ENCODE results near the gene RUSF1.
"Not testable (repeated sequence)": the region's sequence is repeated elsewhere in the genome, so short reads cannot be mapped to it uniquely, and the experiment has no call there.

Gene RUSF1

DNA sequence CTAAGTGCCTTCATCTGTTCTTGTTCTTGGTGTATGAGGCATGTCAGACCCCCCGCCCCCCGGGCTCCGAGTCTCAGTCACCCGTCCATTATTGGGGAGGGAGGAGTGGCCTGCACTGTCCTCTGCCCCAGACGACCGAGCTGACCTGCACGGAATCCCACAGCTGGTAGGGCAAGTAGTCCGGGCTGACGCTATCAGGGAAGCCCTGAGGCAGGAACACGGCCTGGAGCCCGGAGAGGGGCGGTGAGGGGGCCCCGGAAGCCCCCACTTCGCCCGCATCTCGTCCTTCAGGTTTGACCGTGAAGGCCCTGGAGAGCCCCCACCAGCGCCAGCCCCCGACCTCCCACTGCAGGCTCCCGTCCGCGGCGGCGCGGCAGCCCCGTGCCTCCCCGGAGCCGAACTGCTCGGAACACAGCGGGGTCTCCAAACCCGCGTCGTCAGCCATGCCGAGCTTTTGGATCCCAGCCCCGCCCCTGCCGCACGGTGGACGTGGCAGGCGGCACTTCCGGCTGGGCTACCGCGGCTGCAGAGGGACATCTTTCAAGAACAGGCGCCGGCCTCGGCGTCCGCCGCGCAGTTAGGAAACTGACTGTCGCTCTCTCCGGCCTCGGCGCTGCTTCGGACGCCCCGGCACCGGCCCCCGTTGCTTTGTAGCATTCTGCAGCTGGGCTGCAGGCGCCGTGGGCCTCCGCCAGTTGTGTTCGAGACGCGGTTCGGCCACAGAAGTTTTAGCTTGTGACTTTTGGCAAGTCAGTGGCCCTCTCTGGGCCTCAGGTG, at the start of gene RUSF1:
Gene RUSF1, minus strand, starts transcription at position 463 of the 777 bp plus-strand sequence. Its CDS starts 18 bp downstream, at position 445.
- DNase-seq: peak; percentile 94

DNA sequence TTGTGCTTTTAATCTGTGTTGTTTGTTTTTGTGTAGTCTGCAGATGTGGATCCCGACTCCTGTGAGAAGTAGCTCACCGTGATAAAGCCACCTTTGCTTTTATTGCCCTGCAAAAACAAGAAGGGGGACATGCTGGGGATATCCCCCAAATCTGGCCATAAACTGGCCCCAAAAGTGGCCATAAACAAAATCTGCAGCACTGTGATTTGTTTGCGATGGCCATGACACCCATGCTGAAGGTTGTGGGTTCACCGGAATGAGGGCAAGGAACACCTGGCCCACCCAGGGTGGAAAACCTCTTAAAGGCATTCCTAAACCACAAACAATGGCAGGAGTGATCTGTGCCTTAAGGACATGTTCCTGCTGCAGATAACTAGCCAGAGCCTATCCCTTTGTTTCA, 34.6 kb upstream of the RUSF1 start:
- no peak for DNase-seq

More for the DNA sequence above, at the start of gene RUSF1:
- TF ChIP-seq GATA1 (IDR thresholded peaks at IDR 0.05; ENCODE audit: low read depth, low read length): no peak
- TF ChIP-seq POLR2A (IDR thresholded peaks at IDR 0.05; ENCODE audit: low read length): peak; percentile 91

DNA sequence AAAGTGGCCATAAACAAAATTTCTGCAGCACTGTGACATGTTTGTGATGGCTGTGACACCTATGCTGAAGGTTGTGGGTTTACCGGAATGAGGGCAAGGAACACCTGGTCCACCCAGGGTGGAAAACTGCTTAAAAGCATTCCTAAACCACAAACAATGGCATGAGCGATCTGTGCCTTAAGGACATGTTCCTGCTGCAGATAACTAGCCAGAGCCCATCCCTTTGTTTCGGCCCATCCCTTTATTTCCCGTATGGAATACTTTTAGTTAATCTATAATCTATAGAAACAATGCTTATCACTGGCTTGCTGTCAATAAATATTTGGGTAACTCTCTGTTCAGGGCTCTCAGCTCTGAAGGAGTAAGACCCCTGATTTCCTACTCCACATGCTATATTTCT, 31.6 kb upstream of the RUSF1 start:
- DNase-seq: not testable (repeated sequence)

More for the DNA sequence above, 34.6 kb upstream of the RUSF1 start:
- TF ChIP-seq GATA1 (IDR thresholded peaks at IDR 0.05; ENCODE audit: low read depth, low read length): no peak
- no peak for TF ChIP-seq POLR2A (IDR thresholded peaks at IDR 0.05; ENCODE audit: low read length)

DNA sequence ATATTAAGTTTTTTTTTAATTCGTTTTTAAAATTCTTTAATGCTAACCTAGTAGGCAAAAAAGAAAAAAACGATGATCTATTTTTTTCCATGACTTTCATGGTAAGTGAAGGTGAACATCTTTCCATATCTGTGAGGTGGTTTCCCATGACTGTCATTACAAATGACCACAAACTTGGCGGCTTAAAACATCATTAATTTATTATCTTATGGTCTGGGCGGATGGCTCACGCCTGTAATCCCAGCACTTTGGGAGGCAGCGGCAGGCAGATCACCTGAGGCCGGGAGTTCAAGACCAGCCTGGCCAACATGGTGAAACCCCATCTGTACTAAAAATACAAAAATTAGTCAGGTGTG, 30.0 kb upstream of the RUSF1 start:
- not testable (repeated sequence) for DNase-seq

DNA sequence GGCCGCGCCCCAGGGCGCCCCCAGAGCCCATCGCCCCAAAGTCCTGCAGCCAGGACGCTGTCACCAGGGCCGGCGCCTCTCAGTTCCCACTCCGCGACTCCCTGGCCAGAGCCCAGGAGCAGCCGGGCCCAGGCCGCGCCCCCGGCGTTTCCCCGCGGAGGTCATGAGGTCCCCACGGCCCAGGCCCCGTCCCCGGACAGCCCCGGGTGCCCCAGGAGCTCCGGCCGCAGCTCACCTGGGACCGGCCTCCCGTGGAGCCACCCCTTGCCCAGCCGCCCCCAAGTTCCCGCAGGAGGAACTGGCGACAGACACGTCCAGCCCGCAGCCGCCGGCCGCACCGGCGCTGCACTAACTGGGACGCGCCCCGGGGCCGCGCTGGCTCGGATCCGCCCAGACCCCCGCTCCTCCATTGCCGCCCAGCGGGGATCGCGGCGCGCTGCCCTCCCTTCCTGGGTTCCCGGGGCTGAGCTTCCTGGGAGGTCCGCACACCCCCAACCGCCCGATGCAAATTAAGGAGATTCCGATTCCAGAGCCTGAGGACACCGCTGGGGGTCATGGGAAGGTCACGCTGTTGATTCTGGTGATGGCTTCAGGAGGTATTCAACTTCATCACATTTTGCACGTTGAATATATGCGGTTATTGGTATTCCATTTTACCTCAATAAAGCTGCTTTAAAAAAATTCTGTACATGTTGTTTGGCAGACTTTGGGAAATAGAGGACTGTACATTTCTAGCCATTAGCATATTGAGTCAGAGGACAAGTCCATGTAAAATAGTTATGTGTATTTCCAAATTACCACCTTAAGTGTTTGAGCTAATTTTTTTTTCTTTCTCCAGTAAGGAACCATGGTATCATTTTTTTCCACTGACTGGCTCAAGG, 29.4 kb upstream of the RUSF1 start:
- TF ChIP-seq POLR2A (IDR thresholded peaks at IDR 0.05; ENCODE audit: low read length) (no peak), GATA1 (IDR thresholded peaks at IDR 0.05; ENCODE audit: low read depth, low read length) (no peak)
- peak in 1 of 2 experiments; percentile 47 for DNase-seq

DNA sequence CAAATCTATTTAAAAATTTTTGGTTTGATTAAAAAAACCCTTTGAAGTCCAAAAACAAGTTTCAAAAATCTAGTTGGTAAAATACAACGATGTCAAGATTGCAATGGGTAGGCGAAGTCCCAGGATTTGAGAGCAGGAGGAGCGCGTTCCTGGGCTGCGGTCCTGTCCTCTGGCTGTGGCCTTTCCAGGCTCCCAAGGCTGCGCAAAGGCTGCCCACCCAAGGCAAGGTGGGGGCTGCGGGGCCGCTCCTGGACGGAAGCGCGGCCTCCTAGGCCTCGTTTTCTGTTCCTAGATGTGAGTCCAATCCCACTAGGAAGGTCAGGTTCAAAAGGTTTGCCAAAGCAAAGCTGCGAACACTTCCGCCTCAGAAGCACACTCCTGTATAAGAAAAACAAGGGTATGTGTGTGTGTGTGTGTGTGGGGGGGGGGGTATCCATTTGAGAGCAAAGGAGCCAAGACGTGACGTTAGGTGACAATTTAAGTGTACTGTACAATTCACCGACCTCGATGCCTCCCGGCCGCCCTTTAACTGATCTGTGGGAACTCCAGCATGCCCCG, 28.7 kb upstream of the RUSF1 start:
- DNase-seq: no peak
- no peak for TF ChIP-seq GATA1 (IDR thresholded peaks at IDR 0.05; ENCODE audit: low read depth, low read length)
- no peak for TF ChIP-seq POLR2A (IDR thresholded peaks at IDR 0.05; ENCODE audit: low read length)

DNA sequence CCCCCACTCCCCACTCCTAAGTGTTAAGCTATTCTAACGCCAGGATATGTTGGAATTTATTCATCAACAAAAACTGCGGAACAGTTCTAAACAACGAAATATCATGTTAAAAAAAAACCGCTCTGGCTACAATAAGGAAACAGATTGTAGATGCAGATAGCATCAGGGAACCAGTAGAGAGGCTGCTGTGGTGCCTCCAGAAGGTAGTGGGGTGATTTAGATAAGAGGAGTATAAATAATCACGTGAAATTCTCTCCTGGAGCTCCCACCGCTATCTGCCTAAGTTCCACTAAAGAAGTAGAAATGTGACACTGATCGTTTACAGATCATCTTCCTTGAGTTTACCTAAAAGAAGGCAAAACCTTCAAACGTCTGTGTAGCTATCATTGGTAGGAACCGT, 27.5 kb upstream of the RUSF1 start:
- peak; percentile 65 to 88 for DNase-seq
- TF ChIP-seq POLR2A (IDR thresholded peaks at IDR 0.05; ENCODE audit: low read length): no peak
- no peak for TF ChIP-seq GATA1 (IDR thresholded peaks at IDR 0.05; ENCODE audit: low read depth, low read length)

DNA sequence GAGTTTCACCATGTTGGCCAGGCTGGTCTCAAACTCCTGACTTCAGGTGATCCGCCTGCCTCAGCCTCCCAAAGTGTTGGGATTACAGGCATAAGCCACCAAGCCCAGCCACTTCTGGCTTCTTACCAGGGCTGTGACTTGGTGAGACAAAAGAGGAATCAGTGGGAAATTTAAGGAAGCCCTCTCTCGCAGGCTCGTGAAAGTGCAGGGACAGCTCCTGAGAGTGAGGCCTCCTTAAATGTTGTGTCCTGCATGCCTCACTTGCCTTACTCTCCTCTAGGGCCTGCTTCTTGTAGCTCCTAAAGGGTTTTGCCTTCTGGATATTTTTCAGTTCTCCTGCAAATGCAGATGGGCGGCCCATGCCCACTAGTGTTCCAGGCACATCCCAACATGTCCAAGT, 24.7 kb upstream of the RUSF1 start:
- no peak for TF ChIP-seq GATA1 (IDR thresholded peaks at IDR 0.05; ENCODE audit: low read depth, low read length)
- no peak for TF ChIP-seq POLR2A (IDR thresholded peaks at IDR 0.05; ENCODE audit: low read length)
- DNase-seq: no peak

DNA sequence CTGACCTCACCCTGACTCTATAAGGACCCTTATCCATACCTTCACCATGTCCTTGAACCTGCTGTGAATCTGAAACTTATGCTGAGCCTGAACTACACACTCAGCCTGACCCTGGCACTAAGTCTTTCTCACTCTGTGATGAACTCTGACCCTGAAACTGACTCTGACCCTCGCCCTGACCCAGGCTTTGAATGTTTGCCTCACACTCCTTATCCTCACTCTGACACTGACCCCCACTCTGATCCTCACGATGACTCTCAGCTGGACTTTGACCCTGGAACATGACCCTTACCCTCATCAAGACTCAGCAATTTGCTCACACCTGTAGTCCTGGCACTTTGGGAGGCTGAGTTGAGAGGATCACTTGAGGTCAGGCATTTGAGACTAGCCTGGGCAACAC, 23.9 kb upstream of the RUSF1 start:
- TF ChIP-seq POLR2A (IDR thresholded peaks at IDR 0.05; ENCODE audit: low read length) (no peak), GATA1 (IDR thresholded peaks at IDR 0.05; ENCODE audit: low read depth, low read length) (no peak)
- no peak for DNase-seq

DNA sequence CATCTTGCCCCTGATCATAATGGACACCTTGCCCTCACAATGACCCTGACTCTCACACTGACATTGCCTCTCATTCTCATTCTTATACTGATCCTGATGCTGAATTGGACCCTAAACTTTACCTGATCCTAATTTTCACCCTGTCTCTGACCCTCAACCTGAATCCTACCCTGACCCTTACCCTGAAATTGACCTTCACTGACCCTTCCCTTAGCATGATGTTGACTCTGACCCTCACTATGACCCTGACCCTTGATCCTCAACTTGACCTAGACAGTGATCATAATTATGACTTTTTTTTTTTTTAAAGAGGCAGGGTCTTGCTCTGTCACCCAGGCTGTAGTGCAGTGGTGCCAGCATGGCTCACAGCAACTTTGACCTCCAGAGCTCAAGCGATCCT, 22.9 kb upstream of the RUSF1 start:
- TF ChIP-seq POLR2A (IDR thresholded peaks at IDR 0.05; ENCODE audit: low read length) (peak; percentile 14), GATA1 (IDR thresholded peaks at IDR 0.05; ENCODE audit: low read depth, low read length) (no peak)
- DNase-seq: no peak

DNA sequence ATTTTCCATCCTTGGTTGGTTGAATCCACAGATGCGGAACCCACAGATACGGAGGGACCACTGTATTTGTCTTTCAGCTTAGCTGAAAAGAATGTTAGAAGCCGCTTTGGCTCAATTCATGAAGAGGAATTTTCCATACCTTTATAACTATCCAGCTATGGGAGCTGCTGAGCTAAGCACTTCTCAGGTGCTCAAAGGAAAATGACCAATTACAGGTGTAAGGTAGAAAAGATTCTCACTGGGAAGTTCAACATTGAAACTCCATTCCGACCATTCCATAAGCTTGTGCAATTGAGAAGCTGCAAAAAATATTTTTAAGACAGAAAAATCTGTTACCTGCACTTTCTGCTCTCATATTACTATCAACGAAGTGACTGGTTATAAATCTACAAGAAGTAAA, 22.2 kb upstream of the RUSF1 start:
- no peak for TF ChIP-seq GATA1 (IDR thresholded peaks at IDR 0.05; ENCODE audit: low read depth, low read length)
- peak; percentile 3 for TF ChIP-seq POLR2A (IDR thresholded peaks at IDR 0.05; ENCODE audit: low read length)
- no peak for DNase-seq

DNA sequence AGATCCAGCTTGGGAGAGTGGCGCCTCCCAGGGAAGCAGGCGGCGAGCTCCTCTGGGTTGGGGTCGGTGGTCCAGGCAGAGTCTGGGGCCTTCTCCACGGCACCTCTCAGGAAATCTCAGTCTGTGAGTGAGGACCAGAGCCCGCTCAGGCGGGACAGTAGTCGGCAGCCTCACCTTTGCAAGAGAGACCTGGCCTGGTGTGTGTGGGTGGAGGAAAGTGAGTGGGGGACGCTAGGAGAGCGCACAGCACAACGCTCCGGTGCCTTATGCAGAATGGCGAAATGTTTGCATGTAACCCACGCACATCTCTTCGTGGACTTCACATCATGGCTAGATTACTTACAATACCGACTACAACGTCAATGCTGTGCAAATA, 21.7 kb upstream of the RUSF1 start:
- no peak for TF ChIP-seq GATA1 (IDR thresholded peaks at IDR 0.05; ENCODE audit: low read depth, low read length)
- no peak for TF ChIP-seq POLR2A (IDR thresholded peaks at IDR 0.05; ENCODE audit: low read length)
- no peak for DNase-seq

DNA sequence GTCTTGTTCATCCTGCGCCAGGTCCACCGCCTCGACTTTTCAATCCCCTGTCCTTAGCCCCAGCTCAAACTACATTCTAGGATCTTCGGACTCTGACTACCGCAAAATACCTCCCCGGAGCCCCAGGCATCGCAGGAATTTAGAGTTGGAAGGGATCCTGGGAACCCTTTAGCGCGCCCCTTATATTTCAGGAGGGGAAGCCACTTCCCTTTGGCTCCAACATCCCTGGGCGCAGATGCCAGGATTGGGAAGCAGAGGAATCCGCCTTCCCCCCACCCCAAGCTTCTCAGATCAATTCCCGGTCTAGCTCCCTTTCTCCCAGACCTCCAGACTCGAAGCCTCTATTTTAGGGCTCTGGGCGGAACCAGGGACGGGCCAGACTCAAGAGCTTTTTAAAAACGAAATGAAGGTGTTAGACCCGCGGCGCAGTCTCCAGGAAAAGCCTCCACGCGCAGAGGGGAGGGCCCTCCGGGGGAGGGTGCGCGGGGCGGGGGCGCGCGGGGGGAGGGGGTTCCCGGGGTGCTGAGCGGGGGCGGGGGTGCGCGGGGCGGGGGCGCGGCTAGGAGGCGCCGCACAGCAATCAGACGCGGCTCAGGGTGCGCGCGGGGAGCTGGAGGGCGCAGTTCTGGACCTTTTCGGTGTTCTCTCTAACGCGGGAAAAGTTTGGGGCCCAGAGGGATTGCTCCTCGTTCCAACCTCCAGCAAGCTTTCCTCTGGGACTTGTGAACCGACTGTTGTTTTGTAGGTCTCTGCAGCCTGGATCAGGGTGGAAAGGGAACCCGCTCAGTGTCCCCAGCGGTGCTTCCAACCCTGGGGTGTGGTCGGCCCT, 21.1 kb upstream of the RUSF1 start:
- DNase-seq: peak; percentile 79 to 86
- TF ChIP-seq POLR2A (IDR thresholded peaks at IDR 0.05; ENCODE audit: low read length): no peak
- no peak for TF ChIP-seq GATA1 (IDR thresholded peaks at IDR 0.05; ENCODE audit: low read depth, low read length)

Measured in erythroblast (primary cell).